DND-41 (cell line): ENCODE measurements around the gene NCK1.

Experiments used
- CTCF ChIP-seq: IDR thresholded peaks from 2 replicates; pipeline ENCODE4 v1.5.1; 2012; ENCODE audit warnings: borderline replicate concordance, low read length, moderate library complexity, mild to moderate bottlenecking; ENCODE audit not compliant: poor library complexity, severe bottlenecking; ENCODE audit errors: extremely low read depth
- EZH2 ChIP-seq: IDR thresholded peaks from 3 replicates; pipeline ENCODE4 v1.6.1; 2012; ENCODE audit warnings: borderline replicate concordance, low read depth, mild to moderate bottlenecking, moderate library complexity, low read length, inconsistent platforms; ENCODE audit not compliant: severe bottlenecking

GRCh38 chr3:136931606-136932005, 69.6 kb downstream of the NCK1 start:
- TF ChIP-seq CTCF (no peak), EZH2 (no peak)
